GM12878 (cell line): ENCODE data around the gene PDS5A. TPM values are rescaled to one million over a fixed set of nuclear protein-coding genes. Genes with fewer than 3 reads are reported as not detected.

Experiments
- BHLHE40 ChIP-seq, 2 experiments: fragments of 450-650 bp in 1 of 2; IDR thresholded peaks; 2 replicates each; pipeline ENCODE4 v1.6.1; 2011 to 2017; ENCODE audit warnings: low read depth in 2 of 2, borderline replicate concordance in 1 of 2, improper control_type of control experiment in 1 of 2, low read length in 1 of 2, mild to moderate bottlenecking in 1 of 2
- BMI1 ChIP-seq: fragments of 450-650 bp; IDR thresholded peaks from 2 replicates; pipeline ENCODE4 v1.6.1; 2016; ENCODE audit warnings: mild to moderate bottlenecking, moderate library complexity, borderline replicate concordance
- ZBTB40 ChIP-seq: fragments of 450-650 bp; IDR thresholded peaks from 2 replicates; pipeline ENCODE4 v1.6.1; 2016; ENCODE audit warnings: mild to moderate bottlenecking, moderate library complexity, borderline replicate concordance
- ZNF274 ChIP-seq: IDR thresholded peaks from one replicate; pipeline ENCODE4 v1.8.0; 2011; ENCODE audit not compliant: insufficient read length, insufficient read depth
- polyA plus RNA-seq, 11 experiments: library from polyadenylated mRNA; depleted of rRNA in 4 of 11; unstranded in 6 of 11; stranded (reverse) in 5 of 11; fragments of >200 nt; fragmentation: Nextera tagmentation in 4 of 11; fragmentation: Illumina TruSeq in 1 of 11; extraction: Ambion mirVana in 4 of 11; extraction: Trizol in 1 of 11; gene quantifications; 1 replicate in 1 of 11; 2 replicates in 10 of 11; pipeline versions ENCODE4 v1.2.1 to v1.2.3, GENCODE V29; 2011 to 2016; ENCODE audit warnings: inconsistent platforms in 2 of 11, missing spikeins in 2 of 11, low read depth in 1 of 11
- total RNA-seq, 4 experiments: library from RNA; depleted of rRNA in 3 of 4; stranded (reverse); fragments of >200 nt in 3 of 4; fragmentation: Illumina TruSeq in 1 of 4; extraction: Trizol in 1 of 4; gene quantifications; 2 replicates each; pipeline versions ENCODE4 v1.2.1 to v1.2.3, GENCODE V29; 2013 to 2021
- TF ChIP-seq, protein P1 (sequence below): IDR thresholded peaks from 2 replicates; pipeline ENCODE4 v1.6.1; 2012; ENCODE audit warnings: improper control_type of control experiment, low read depth, low read length; ENCODE audit not compliant: insufficient replicate concordance

Gene PDS5A
- total and polyA plus RNA-seq, 10 of the 15 experiments (the other 5 are each of a cell fraction or from before 2014, with no cell fraction given): 13.7 to 69.7 (median 52.3) TPM

- TF ChIP-seq, protein P1, sequence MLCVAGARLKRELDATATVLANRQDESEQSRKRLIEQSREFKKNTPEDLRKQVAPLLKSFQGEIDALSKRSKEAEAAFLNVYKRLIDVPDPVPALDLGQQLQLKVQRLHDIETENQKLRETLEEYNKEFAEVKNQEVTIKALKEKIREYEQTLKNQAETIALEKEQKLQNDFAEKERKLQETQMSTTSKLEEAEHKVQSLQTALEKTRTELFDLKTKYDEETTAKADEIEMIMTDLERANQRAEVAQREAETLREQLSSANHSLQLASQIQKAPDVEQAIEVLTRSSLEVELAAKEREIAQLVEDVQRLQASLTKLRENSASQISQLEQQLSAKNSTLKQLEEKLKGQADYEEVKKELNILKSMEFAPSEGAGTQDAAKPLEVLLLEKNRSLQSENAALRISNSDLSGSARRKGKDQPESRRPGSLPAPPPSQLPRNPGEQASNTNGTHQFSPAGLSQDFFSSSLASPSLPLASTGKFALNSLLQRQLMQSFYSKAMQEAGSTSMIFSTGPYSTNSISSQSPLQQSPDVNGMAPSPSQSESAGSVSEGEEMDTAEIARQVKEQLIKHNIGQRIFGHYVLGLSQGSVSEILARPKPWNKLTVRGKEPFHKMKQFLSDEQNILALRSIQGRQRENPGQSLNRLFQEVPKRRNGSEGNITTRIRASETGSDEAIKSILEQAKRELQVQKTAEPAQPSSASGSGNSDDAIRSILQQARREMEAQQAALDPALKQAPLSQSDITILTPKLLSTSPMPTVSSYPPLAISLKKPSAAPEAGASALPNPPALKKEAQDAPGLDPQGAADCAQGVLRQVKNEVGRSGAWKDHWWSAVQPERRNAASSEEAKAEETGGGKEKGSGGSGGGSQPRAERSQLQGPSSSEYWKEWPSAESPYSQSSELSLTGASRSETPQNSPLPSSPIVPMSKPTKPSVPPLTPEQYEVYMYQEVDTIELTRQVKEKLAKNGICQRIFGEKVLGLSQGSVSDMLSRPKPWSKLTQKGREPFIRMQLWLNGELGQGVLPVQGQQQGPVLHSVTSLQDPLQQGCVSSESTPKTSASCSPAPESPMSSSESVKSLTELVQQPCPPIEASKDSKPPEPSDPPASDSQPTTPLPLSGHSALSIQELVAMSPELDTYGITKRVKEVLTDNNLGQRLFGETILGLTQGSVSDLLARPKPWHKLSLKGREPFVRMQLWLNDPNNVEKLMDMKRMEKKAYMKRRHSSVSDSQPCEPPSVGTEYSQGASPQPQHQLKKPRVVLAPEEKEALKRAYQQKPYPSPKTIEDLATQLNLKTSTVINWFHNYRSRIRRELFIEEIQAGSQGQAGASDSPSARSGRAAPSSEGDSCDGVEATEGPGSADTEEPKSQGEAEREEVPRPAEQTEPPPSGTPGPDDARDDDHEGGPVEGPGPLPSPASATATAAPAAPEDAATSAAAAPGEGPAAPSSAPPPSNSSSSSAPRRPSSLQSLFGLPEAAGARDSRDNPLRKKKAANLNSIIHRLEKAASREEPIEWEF: no peak
- TF ChIP-seq BMI1 (no peak), ZBTB40 (no peak), BHLHE40 (IDR thresholded peaks at IDR 0.05; ENCODE audit: borderline replicate concordance in 1 of 2, low read depth in 2 of 2, low read length in 1 of 2) (no peak), ZNF274 (no peak)
- TF ChIP-seq, all 136 proteins: peak for 0
Observed at GRCh38 chr4:39786838-39787237, 190.9 kb downstream of the PDS5A start (continued).
